Heart right ventricle (tissue), 16 donors: ENCODE measurements around the gene VPS37C. TPM values are rescaled to one million over a fixed set of nuclear protein-coding genes. Genes with fewer than 3 reads are reported as not detected.
"Not testable (repeated sequence)": the region's sequence is repeated elsewhere in the genome, so short reads cannot be mapped to it uniquely, and the experiment has no call there.

ENCODE experiments used
- ATAC-seq, 8 donors: fragments of 200-7000 bp; cut with Tn5 transposase; one replicate each; pipeline ENCODE4 v1.9.1; 2020; ENCODE audit warnings: mild to moderate bottlenecking in 8 of 8, moderate library complexity in 8 of 8, moderate number of reproducible peaks in 1 of 8
- DNase-seq, 2 donors: peaks; one replicate each; pipeline ENCODE4 v3.0.0-alpha.2; 2020
- H3K27ac ChIP-seq, 10 donors: fragments of 200-600 bp; sonication (generic) in 2 of 10; one replicate each; pipeline versions ENCODE4 v1.5.0 to v1.8.0; 2020 to 2022; ENCODE audit warnings: mild to moderate bottlenecking in 3 of 10
- H3K27me3 ChIP-seq, 7 donors: fragments of 200-600 bp; one replicate each; pipeline ENCODE4 v1.8.0; 2021 to 2022; ENCODE audit warnings: mild to moderate bottlenecking in 2 of 7
- H3K36me3 ChIP-seq, 9 donors: fragments of 200-600 bp; sonication (generic) in 1 of 9; one replicate each; pipeline versions ENCODE4 v1.5.0 to v1.8.0; 2020 to 2022; ENCODE audit warnings: mild to moderate bottlenecking in 2 of 9
- H3K4me1 ChIP-seq, 9 donors: fragments of 200-600 bp; sonication (generic) in 1 of 9; one replicate each; pipeline versions ENCODE4 v1.5.0 to v1.8.0; 2020 to 2022; ENCODE audit warnings: mild to moderate bottlenecking in 4 of 9
- H3K4me3 ChIP-seq, 10 donors: fragments of 200-600 bp; sonication (generic) in 2 of 10; one replicate each; pipeline versions ENCODE4 v1.5.0 to v1.8.0; 2020 to 2022; ENCODE audit warnings: mild to moderate bottlenecking in 7 of 10, moderate library complexity in 2 of 10
- H3K9me3 ChIP-seq, 11 donors: fragments of 200-600 bp in 10 of 11; sonication (generic) in 2 of 11; one replicate each; pipeline versions ENCODE4 v1.5.0 to v1.8.0; 2013 to 2022; ENCODE audit warnings: mild to moderate bottlenecking in 2 of 11, control low read depth in 1 of 11, moderate library complexity in 1 of 11
- WGBS, 2 donors: extraction: QIAGEN DNeasy Blood & Tissue Kit; methylation state at CpG; one replicate each; pipeline ENCODE4 v1.1.7; 2013; ENCODE audit warnings: inconsistent platforms in 1 of 2; 5-methylcytosine and 5-hydroxymethylcytosine counted together
- intact Hi-C, 10 donors: fragments of 100-400 bp; cut with DNase I; formaldehyde crosslinking; loops; one replicate each; pipeline versions ENCODE4 v1.11.1 to v1.14.2; 2022
- polyA plus RNA-seq, 2 donors: library from polyadenylated mRNA; stranded (reverse); fragments of 200-250 nt; gene quantifications; one replicate each; pipeline ENCODE4 v1.2.3, GENCODE V29; 2013
- total RNA-seq, 10 donors: library from RNA; stranded (reverse); fragmentation: NEBNext Ultra II Directional in 3 of 10; extraction: Animal tissue kit (Norgen Biotek cat#: 25700) in 3 of 10; gene quantifications; one replicate each; pipeline versions ENCODE4 v1.2.1 to v1.2.4, GENCODE V29; 2021 to 2023
- TF ChIP-seq, protein P1 (sequence below), 9 donors: fragments of 200-600 bp; sonication (generic) in 2 of 9; IDR thresholded peaks; one replicate each; pipeline versions ENCODE4 v1.5.0 to v1.8.0; 2021 to 2022; ENCODE audit warnings: antibody characterized with exemption in 9 of 9, mild to moderate bottlenecking in 5 of 9, moderate library complexity in 1 of 9
- donor health status: Arrhythmogenic right ventricular cardiomyopathy.
- donor health status: ischemic (EF 13 %, LVEDD 7.1; RV severe dilation, severe dysfunction).
- donor health status: healthy with polysubstance abuse.
- donor health status: DM: no; HTN: yes; CAD: no.
- donor health status: DM: no; HTN: no; CAD: no.
- donor health status: ischemic (EF 25% LVEDD 6.9; RV normal size, moderate dysfunction).
- donor health status: ischemic (EF 25% LVEDD 5.7; RV mildly dilated, moderate dysfunction).
- donor health status: healthy.
- donor health status: DM: yes; HTN: yes; CAD: no.
- donor health status: Ischemic cardiomyopathy.
- donor health status: ischemic (EF 35%, LVEDD 5.7; RV mildly dilated, moderate dysfunction).
- donor health status: nonischemic (EF 11% LVEDD 7.7; RV severe dilation, severe dysfunction).
- donor health status: DM: yes; HTN: yes; CAD: no.
- donor health status: PGD.
- donor health status: ischemic (EF 29% LVEDD 5.4; RV normal size, mild dysfunction).
- donor health status: nonischemic (EF 23%, LVEDD 6.1; RV moderate dilation, normal function).

VPS37C gene
- total and polyA plus RNA-seq, 12 donors = 7.7 to 21.8 (median 15.5) TPM

GRCh38 chr11:61168800-61169199 lies 7.6 kb upstream of the VPS37C start:
- H3K36me3 ChIP-seq = no peaks in the 10 kb centered on the region
- H3K4me1 ChIP-seq = peaks cover 0 to 48% (median 0%) of the 10 kb centered on the region in 9 donors
- peaks cover 0 to 15% (median 0%) of the 10 kb centered on the region in 7 donors for H3K27me3 ChIP-seq
- ATAC-seq (no peak), DNase-seq (no peak)
- H3K9me3 ChIP-seq = peaks cover 0 to 5% (median 0%) of the 10 kb centered on the region in 11 donors
- intact Hi-C loops = no loop called here
- 80 to 81% methylated on average over 1 of the region's 1 CpG for WGBS, 2 donors
- TF ChIP-seq, protein P1, sequence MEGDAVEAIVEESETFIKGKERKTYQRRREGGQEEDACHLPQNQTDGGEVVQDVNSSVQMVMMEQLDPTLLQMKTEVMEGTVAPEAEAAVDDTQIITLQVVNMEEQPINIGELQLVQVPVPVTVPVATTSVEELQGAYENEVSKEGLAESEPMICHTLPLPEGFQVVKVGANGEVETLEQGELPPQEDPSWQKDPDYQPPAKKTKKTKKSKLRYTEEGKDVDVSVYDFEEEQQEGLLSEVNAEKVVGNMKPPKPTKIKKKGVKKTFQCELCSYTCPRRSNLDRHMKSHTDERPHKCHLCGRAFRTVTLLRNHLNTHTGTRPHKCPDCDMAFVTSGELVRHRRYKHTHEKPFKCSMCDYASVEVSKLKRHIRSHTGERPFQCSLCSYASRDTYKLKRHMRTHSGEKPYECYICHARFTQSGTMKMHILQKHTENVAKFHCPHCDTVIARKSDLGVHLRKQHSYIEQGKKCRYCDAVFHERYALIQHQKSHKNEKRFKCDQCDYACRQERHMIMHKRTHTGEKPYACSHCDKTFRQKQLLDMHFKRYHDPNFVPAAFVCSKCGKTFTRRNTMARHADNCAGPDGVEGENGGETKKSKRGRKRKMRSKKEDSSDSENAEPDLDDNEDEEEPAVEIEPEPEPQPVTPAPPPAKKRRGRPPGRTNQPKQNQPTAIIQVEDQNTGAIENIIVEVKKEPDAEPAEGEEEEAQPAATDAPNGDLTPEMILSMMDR (IDR thresholded peaks at IDR 0.05) = no peak
- H3K27ac ChIP-seq = peak overlapping the region in 1 of 10 donors; percentile 78
- H3K4me3 ChIP-seq = no peak overlapping the region

DNA sequence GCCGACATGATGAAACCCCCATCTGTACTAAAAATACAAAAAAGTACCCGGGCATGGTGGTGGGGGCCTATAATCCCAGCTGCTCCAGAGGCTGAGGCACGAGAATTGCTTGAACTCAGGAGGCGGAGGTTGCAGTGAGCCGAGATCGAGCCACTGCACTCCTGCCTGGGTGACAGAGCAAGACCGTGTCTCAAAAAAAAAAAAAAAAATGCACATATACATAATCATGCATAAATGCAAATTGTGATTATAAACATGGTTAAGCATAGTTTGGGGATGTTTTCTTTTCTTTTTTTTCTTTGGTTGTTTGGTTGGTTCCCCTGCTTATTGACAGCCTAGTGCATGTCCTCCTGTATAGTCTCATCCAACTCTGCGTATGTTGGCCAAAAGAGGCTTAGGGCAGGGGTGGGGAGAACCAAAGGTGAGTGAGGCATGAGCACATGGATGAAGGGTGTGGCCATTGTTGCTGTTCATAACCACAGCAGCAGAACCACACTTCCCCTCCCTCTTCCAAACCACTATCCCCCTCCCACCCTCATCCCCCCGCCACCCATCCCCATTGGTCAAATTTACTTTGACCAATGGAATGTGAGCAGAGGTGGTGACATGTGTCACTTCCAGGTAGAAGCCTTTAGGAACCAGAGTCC lies 6.9 kb upstream of the VPS37C start:
- intact Hi-C loops = no loop called here
- H3K4me1 ChIP-seq = peaks cover 0 to 52% (median 0%) of the 10 kb centered on the region in 9 donors
- 87 to 90% methylated on average over 9 of the region's 9 CpGs for WGBS, 2 donors
- H3K36me3 ChIP-seq = no peaks in the 10 kb centered on the region
- H3K9me3 ChIP-seq = peaks cover 0 to 5% (median 0%) of the 10 kb centered on the region in 11 donors
- no peak overlapping the region for H3K4me3 ChIP-seq
- TF ChIP-seq, protein P1 (IDR thresholded peaks at IDR 0.05) = no peak
- ATAC-seq (no peak), DNase-seq (no peak)
- peaks cover 0 to 15% (median 0%) of the 10 kb centered on the region in 7 donors for H3K27me3 ChIP-seq
- peak overlapping the region in 1 of 10 donors; percentile 78 for H3K27ac ChIP-seq

DNA sequence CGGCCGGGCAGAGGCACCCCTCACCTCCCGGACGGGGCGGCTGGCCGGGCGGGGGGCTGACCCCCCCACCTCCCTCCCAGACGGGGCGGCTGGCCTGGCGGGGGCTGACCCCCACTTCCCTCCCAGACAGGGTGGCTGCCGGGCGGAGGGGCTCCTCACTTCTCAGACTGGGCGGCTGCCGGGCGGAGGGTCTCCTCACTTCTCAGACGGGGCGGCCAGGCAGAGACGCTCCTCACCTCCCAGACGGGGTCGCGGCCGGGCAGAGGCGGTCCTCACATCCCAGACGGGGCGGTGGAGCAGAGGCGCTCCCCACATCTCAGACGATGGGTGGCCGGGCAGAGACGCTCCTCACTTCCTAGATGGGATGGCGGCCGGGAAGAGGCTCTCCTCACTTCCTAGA lies 5.1 kb upstream of the VPS37C start:
- H3K4me3 ChIP-seq = peak overlapping the region in 1 of 10 donors; percentile 20
- peaks cover 0 to 15% (median 0%) of the 10 kb centered on the region in 7 donors for H3K27me3 ChIP-seq
- DNase-seq, ATAC-seq, H3K36me3 ChIP-seq, H3K9me3 ChIP-seq, intact Hi-C loops: not testable (repeated sequence)
- WGBS, 2 donors = 93% methylated on average over 13 to 26 of the region's 31 CpGs
- peaks cover 0 to 52% (median 8%) of the 10 kb centered on the region in 9 donors for H3K4me1 ChIP-seq
- peak overlapping the region in 1 of 10 donors; percentile 20 for H3K27ac ChIP-seq

DNA sequence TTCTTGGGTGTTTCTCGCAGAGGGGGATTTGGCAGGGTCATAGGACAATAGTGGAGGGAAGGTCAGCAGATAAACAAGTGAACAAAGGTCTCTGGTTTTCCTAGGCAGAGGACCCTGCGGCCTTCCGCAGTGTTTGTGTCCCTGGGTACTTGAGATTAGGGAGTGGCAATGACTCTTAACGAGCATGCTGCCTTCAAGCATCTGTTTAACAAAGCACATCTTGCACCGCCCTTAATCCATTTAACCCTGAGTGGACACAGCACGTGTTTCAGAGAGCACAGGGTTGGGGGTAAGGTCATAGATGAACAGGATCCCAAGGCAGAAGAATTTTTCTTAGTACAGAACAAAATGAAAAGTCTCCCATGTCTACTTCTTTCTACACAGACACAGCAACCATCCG lies 4.6 kb upstream of the VPS37C start:
- H3K9me3 ChIP-seq, H3K36me3 ChIP-seq, intact Hi-C loops, H3K4me3 ChIP-seq, ATAC-seq, DNase-seq: not testable (repeated sequence)
- H3K27ac ChIP-seq = peak overlapping the region in 2 of 10 donors; percentile 52 to 99
- H3K4me1 ChIP-seq = peaks cover 0 to 54% (median 8%) of the 10 kb centered on the region in 9 donors
- WGBS, 2 donors = 43 to 60% methylated on average over 2 to 3 of the region's 7 CpGs
- H3K27me3 ChIP-seq = peaks cover 0 to 15% (median 0%) of the 10 kb centered on the region in 7 donors

- no peak for ATAC-seq
- Histone ChIP-seq H3K9me3 (peaks cover 0 to 5% (median 0%) of the 10 kb centered on the region in 11 donors), H3K4me1 (peaks cover 0 to 63% (median 17%) of the 10 kb centered on the region in 9 donors), H3K27me3 (peaks cover 0 to 11% (median 0%) of the 10 kb centered on the region in 7 donors), H3K27ac (peak overlapping the region in 3 of 10 donors; percentile 31 to 99 (median 52)), H3K36me3 (no peaks in the 10 kb centered on the region), H3K4me3 (peak overlapping the region in 1 of 10 donors; percentile 30)
- TF ChIP-seq, protein P1 (IDR thresholded peaks at IDR 0.05) = no peak
- WGBS, 2 donors = 75 to 77% methylated on average over 13 of the region's 13 CpGs
- no peak for DNase-seq
- intact Hi-C loops = no loop called here
These were observed 3.6 kb upstream of the VPS37C start for GRCh38 chr11:61164606-61165424.
